Measurements from ENCODE around the gene PKD2L1.

The PKD2L1 gene

DNA sequence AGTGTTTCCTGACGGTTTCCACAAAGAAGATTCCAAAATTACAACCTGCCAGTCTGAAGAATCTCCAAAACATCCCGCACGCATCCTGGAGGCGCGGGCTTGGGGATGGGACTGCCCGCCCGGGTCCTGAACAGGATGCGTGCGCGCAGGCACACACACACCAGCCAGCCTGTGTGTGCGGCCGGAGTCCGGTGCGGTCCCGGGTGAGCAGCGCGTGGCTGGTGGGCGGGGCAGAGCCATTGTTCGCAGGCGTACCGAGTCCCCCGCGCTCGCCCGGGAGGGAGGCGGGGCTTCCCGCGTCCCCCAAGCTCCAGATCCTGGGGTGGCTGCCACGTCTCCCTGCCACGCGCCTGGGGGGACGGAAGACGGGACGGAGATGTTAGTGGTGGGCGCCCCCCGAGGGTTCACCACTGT, 16.3 kb upstream of the PKD2L1 start:
- Mint-ChIP-seq H3K9me3 (no peaks in the 10 kb centered on the region), H3K36me3 (peaks cover 51% of the 10 kb centered on the region), H3K4me1 (peaks cover 74% of the 10 kb centered on the region), H3K4me3 (peak overlapping the region; percentile 98), H3K27ac (peak overlapping the region; percentile 94)
- peak; percentile 84 for ATAC-seq
- peak; percentile 61 to 81 for DNase-seq (ENCODE audit: low spot score in 2 of 2)

DNA sequence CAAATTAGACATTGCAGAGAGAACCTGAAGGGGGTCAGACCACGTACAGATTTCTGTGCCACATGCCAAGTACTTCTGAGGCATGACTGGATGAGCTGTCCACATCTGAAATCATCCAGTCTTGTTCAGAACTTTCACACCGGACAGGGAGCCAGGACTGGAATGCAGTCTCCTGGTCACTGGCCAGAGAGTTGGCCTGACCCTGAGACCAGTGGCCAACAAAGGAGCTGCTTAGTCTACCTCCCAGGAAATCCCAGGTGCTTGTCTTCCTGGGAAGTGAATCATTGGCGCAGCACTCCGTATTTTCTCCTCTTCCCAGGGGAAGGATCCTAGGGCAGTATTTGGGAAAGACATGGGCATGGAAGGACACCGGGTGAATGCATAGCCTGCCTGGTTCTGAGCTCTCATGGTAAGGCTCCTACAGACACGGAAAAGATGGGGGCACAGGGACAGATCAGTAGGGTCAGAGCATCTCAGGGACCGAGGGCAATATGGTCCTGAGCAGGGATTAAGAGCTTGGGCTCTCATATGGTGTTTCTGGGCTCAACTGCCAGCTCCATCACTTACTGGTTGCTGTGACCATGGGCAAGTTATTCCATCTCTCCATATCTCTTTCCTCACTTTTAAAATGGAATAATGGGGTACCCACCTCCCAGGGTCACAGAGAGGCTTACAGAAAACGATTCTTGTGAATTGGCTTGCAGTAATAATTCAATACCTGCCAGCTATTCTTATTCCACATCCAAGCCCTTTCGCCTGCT, 15.7 kb upstream of the PKD2L1 start:
- DNase-seq (ENCODE audit: low spot score in 2 of 2): no peak
- H3K4me3 Mint-ChIP-seq: peak overlapping the region; percentile 98
- no peak for ATAC-seq
- H3K27ac Mint-ChIP-seq: peak overlapping the region; percentile 94
- H3K4me1 Mint-ChIP-seq: peaks cover 68% of the 10 kb centered on the region
- H3K9me3 Mint-ChIP-seq: no peaks in the 10 kb centered on the region
- H3K36me3 Mint-ChIP-seq: peaks cover 45% of the 10 kb centered on the region

DNA sequence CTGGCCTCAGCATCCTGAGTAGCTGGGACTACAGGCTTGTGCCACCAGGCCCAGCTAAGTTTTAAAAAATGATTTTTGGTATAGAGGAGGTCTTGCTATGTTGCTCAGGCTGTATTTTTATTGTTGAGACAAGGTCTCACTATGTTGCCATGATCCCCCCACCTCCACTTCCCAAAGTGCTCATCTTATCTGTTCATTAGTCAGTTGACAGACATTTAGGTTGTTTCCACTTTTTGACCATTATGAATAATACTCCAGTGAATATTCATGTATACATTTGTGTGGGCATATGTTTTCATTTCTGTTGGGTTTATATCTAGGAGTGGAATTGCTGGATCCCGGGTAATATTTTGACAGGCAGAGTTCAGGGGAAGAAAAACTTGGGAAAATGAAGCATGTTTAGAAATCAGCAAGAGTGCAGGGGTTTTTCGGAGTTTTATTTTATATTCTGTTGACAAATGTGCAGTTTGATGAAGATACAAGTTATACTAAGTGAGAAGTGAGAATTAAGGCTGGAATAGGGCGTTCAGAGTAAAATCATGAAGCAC, 14.3 kb upstream of the PKD2L1 start:
- no peak for DNase-seq (ENCODE audit: low spot score in 2 of 2)
- Mint-ChIP-seq H3K4me3 (peak overlapping the region; percentile 14), H3K9me3 (no peaks in the 10 kb centered on the region), H3K4me1 (peaks cover 54% of the 10 kb centered on the region), H3K36me3 (peaks cover 31% of the 10 kb centered on the region), H3K27ac (peak overlapping the region; percentile 67)
- ATAC-seq: no peak

DNA sequence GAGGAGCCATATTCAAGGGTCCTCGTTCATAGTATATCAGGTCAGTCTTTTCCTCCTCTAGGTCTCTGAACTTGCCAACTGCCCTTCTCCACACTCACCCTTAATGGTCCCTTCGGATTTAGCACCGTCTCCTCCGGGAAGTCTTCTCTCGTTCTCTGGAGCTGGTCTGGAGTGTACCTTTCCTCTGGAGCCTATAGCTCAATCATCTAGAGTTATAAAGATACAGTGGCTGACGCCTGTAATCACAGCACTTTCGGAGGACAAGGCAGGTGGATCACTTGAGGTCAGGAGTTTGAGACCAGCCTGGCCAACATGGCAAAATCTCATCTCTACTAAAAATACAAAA, 12.6 kb upstream of the PKD2L1 start:
- ATAC-seq: no peak
- H3K4me3 Mint-ChIP-seq: no peak overlapping the region
- H3K36me3 Mint-ChIP-seq: peaks cover 14% of the 10 kb centered on the region
- H3K4me1 Mint-ChIP-seq: peaks cover 37% of the 10 kb centered on the region
- H3K27ac Mint-ChIP-seq: peak overlapping the region; percentile 60
- DNase-seq (ENCODE audit: low spot score in 2 of 2): no peak
- no peaks in the 10 kb centered on the region for H3K9me3 Mint-ChIP-seq

DNA sequence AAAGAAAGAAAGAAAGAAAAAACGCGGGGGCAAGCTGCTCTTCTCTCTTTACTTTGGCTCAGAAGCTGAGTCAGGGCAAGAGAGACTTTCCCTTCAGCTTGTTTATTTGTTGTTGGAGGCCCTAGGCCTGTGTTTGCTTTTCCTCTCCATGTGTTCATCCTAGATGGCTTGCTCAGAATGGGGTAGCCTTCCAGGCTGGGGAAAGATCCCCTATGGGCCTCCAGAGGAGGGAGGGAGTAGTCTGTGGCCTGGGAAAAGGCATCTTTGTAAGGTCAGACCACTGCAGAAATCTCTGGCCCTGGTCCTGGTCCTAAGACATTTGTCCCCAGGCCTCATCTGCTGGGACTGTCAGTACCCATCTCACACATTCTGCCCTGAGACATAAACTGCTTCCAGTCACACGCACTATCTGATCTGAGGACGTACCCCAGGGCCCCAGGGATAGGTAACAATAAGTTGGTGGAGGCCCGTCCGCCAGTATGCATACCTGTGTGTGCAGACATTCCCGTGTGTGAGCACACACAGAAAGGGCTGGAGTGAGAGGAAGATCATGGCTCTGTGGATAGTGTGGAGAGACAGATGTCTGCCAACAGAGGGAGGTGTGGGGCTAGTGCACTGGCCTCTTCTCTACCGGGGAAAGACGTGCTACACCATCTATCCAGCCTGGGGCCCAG, 12.1 kb upstream of the PKD2L1 start:
- Mint-ChIP-seq H3K36me3 (peaks cover 9% of the 10 kb centered on the region), H3K4me1 (peaks cover 37% of the 10 kb centered on the region), H3K27ac (peak overlapping the region; percentile 60), H3K9me3 (no peaks in the 10 kb centered on the region), H3K4me3 (no peak overlapping the region)
- DNase-seq (ENCODE audit: low spot score in 2 of 2) (peak in 1 of 2 donors; percentile 61), ATAC-seq (peak; percentile 57)

DNA sequence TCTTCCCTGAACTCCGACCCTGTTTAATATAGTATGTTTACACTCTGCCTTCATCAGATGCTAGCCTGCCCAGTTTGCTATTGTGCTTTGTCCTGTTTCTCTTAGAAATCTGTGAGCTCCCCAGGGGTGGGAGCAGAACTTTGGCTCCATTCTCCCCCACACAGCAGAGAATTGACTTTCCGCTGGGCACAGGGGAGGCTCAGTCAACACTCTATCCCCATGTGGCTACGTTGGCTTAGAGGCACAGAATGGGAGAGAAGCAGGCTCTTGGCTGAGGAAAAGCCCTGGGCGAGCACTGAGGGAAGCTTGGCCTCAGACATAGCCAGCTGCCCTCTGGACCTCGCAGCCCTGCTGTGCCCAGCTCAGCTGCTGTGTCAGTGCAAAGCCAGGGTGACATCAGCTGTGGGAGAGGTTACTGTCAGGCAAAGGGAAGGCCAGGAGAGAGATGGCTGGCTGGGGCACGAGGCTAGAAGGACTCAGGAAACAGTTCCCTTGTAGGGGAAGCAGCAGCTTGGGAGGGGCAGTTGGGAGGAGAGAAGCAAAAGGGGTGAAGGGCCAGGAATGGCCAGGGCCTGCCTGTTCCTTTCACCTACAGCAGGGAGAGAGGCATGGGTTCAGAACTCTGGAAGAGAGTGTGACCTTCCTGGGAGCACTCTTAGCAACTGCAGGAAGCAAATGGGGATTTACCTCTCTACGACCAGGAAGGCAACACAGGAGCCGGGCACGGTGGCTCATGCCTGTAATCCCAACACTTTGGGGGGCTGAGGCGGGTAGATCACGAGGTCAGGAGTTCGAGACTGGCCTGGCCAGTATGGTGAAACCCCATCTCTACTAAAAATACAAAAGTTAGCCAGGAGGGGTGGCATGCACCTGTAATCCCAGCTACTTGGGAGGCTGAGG, 11.2 kb upstream of the PKD2L1 start:
- H3K36me3 Mint-ChIP-seq: peaks cover 3% of the 10 kb centered on the region
- no peak overlapping the region for H3K4me3 Mint-ChIP-seq
- peaks cover 34% of the 10 kb centered on the region for H3K4me1 Mint-ChIP-seq
- DNase-seq (ENCODE audit: low spot score in 2 of 2) (no peak), ATAC-seq (no peak)
- no peaks in the 10 kb centered on the region for H3K9me3 Mint-ChIP-seq
- peak overlapping the region; percentile 60 for H3K27ac Mint-ChIP-seq

DNA sequence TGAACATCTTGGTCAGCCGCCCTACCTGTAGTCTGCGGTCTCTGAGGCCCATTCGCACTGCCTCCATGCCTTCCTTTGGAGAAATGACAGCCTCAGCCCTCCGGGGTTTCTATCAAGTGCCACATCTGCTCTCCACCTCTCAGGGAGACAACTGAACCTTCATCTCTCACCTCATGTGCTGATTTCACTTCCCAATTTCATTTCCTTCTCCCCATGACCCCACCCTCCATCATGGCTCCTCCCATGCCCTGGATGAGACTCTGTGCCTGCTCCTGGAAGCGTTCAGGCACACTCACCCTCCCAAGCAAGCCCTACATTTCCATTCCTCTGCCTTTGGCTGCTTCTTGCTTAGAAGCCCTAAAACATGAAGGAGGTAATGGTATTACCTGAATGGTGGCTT, 9.2 kb upstream of the PKD2L1 start:
- H3K4me3 Mint-ChIP-seq: no peak overlapping the region
- ATAC-seq (no peak), DNase-seq (ENCODE audit: low spot score in 2 of 2) (no peak)
- peaks cover 18% of the 10 kb centered on the region for H3K4me1 Mint-ChIP-seq
- no peaks in the 10 kb centered on the region for H3K36me3 Mint-ChIP-seq
- H3K27ac Mint-ChIP-seq: peak overlapping the region; percentile 72
- H3K9me3 Mint-ChIP-seq: no peaks in the 10 kb centered on the region

DNA sequence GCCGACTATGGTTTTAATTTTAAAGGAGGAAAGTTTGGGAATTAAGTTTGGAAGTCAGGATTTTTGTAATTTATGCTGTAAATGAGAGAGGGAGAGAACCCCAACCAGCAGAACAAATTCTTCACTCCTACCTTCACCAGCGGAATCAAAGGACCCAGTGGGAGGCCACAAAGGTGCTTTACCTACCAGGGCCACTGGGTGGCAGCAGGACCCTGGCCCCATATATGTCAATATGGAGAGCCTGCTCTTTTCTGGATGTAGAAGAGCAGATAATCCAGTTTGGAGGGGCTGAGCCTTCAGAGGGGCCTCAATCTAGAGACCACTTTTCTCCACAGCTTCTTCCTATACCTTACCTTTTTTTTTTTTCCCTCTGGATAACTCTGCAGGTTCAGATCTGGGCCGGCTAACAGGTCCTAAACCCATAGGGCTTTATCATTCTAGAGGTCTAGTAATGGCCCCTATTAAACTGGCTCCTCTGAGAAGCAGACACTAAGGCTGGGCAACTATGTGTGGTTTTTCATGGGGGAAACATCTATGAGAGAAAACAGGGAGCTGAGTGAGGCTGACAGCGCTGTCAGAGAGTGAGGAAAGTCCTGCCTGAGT, 8.5 kb upstream of the PKD2L1 start:
- ATAC-seq: peak; percentile 83
- DNase-seq (ENCODE audit: low spot score in 2 of 2): peak; percentile 72 to 89
- Mint-ChIP-seq H3K9me3 (no peaks in the 10 kb centered on the region), H3K4me3 (no peak overlapping the region), H3K4me1 (peaks cover 11% of the 10 kb centered on the region), H3K27ac (peak overlapping the region; percentile 72), H3K36me3 (no peaks in the 10 kb centered on the region)

DNA sequence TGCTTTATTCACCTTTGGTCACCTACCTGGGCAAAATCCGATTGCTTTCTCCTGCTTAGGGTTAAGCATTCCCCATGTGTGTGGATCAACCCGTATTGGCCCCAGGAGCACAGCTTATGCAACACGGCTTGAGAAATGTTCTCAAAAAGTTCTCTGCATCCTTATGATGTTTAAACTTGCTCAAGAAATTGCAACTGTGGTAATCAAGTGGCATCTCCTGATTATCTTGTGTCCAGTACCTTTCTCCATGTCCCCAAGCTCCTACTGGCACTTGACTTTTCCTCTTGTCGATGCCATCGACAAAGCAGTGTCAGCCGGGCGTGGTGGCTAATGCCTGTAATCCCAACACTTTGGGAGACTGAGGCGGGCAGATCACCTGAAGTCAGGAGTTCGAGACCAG, 4.7 kb upstream of the PKD2L1 start:
- no peaks in the 10 kb centered on the region for H3K4me1 Mint-ChIP-seq
- no peaks in the 10 kb centered on the region for H3K9me3 Mint-ChIP-seq
- no peaks in the 10 kb centered on the region for H3K36me3 Mint-ChIP-seq
- no peak for DNase-seq (ENCODE audit: low spot score in 2 of 2)
- no peak for ATAC-seq
- H3K4me3 Mint-ChIP-seq: no peak overlapping the region
- no peak overlapping the region for H3K27ac Mint-ChIP-seq

DNA sequence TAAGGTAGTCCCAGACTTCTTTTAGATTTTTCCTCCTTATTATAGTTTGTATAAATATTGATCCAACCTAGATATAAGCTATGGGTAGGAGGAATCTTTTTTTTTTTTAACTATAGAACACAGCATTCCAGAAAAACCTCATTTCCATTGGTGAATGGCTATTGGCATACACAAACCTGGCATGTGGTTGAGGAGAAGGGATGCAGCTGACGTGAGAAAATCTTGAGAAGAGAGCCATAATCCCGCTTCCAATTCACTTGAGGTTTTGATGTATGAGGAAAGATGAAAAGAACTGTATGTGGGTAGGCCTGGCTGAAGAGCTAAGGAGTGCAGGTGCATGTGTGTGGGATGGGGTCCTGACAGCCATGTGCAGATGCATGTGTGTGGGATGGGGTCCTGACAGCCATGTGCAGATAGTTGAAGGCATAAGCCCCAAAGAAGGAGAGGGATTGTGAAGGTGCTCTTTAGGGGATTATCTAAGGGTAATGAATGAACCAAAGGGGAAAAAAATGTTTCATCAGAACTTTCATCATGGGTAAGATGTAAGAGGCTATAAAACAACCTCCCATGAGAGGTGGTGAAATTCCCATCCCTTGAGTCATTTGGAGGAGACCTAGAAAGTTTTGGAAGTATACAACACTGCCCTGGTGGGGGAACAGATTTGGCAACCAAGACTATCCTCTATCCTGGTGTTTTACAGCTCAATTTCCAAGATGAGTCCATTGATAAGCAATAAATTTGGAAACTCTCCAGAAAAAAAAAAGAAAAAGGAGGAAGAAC, 3.8 kb upstream of the PKD2L1 start:
- H3K4me1 Mint-ChIP-seq: no peaks in the 10 kb centered on the region
- DNase-seq (ENCODE audit: low spot score in 2 of 2): no peak
- no peak for ATAC-seq
- no peaks in the 10 kb centered on the region for H3K36me3 Mint-ChIP-seq
- no peak overlapping the region for H3K4me3 Mint-ChIP-seq
- H3K27ac Mint-ChIP-seq: no peak overlapping the region
- no peaks in the 10 kb centered on the region for H3K9me3 Mint-ChIP-seq

DNA sequence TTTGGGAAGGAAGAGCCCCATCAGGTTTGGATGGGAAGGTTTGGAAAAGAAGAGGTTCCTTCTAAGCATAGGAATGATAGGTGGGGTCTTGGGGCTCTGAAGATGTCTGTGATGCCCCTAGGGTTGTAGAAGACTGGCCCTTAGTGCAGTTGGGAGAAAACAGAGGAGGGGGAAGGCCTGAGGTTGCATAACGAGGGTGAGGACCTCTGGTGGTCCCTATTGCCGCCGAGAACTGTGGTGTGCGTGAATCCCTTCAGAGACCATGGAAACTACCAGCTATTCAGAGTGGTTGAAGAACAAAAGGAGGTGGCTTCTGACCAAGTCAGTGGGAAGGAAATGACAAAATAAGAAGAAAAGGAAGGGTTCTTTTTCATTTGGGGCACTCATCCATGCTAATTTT, 3.1 kb upstream of the PKD2L1 start:
- Mint-ChIP-seq H3K27ac (no peak overlapping the region), H3K9me3 (no peaks in the 10 kb centered on the region), H3K4me3 (no peak overlapping the region), H3K36me3 (no peaks in the 10 kb centered on the region), H3K4me1 (no peaks in the 10 kb centered on the region)
- DNase-seq (ENCODE audit: low spot score in 2 of 2): no peak
- ATAC-seq: no peak

DNA sequence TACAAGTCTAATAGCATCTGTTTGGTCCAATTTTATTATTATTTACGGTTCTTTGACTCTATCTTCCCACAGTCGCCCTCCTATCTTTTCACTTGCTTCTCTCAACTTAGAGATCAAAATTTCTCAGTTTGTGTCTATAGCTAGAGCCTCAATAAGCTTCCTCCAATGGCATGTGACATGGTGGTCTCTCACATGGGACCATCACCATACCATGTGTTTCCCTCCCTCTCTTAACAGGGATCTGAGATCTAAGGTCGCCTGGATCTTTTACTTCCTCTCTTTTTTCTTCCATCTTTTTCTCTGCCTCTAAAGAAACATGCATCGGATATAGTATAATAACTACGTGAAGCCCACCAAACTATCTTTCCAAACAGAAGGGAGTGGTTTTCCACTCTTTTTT, 1.8 kb downstream of the PKD2L1 start:
- Mint-ChIP-seq H3K27ac (no peak overlapping the region), H3K36me3 (no peaks in the 10 kb centered on the region), H3K4me1 (peaks cover 7% of the 10 kb centered on the region), H3K4me3 (no peak overlapping the region), H3K9me3 (no peaks in the 10 kb centered on the region)
- ATAC-seq (no peak), DNase-seq (ENCODE audit: low spot score in 2 of 2) (no peak)

DNA sequence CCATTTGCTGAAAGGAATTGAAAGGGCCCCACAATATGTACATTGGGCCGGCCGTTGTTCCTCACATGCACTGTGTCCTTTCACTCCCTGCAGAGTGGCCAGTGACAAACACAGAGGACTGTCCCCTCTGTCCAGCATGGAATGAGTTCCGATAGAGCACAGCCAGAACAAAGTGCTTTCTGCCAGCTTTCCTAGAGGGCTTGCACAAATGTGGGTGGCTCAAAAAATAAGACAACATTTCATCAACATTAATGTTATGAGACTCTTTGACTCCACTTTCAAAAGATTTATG, 2.4 kb downstream of the PKD2L1 start:
- Mint-ChIP-seq H3K4me3 (no peak overlapping the region), H3K4me1 (peaks cover 7% of the 10 kb centered on the region), H3K9me3 (no peaks in the 10 kb centered on the region), H3K27ac (no peak overlapping the region), H3K36me3 (no peaks in the 10 kb centered on the region)
- DNase-seq (ENCODE audit: low spot score in 2 of 2): no peak
- no peak for ATAC-seq

DNA sequence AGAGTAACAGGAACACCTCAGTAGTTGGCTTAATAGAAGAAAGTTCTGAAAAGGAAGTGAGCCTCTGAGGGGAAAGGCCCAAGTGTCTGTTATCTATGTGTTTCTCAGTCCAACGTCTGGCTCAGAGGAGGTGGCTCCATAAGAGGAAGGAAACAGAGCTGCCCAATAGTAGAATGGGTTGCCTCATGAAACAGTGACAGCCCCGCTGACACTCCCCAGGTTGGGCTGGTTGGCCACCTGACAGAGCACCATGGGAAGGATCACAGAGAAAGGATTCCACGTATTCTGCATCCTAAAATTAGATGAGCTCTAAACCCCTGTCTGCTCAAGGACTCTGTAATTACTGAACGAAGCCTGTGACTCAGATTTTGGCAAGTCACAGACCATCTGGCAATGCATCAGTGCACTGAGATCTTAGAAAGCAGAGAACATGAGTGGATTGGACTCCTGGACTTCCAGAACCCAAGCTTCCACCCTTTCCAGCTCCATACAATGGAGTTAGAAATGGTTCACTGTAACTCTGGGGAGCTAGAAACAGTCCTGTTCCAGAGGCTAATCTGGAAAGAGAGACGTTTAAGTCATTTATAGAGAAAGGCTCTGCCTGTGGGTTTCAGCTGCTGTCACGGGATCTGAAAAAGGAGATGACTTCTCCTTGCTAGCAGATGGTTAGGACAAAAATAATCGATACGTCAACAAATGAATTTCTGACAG, 2.9 kb downstream of the PKD2L1 start:
- no peaks in the 10 kb centered on the region for H3K9me3 Mint-ChIP-seq
- H3K36me3 Mint-ChIP-seq: no peaks in the 10 kb centered on the region
- no peak for DNase-seq (ENCODE audit: low spot score in 2 of 2)
- H3K4me1 Mint-ChIP-seq: peaks cover 7% of the 10 kb centered on the region
- H3K27ac Mint-ChIP-seq: no peak overlapping the region
- no peak overlapping the region for H3K4me3 Mint-ChIP-seq
- peak; percentile 90 for ATAC-seq
